GM21423 (cell line): ENCODE measurements around the gene LONP2.
"Not testable (repeated sequence)": the region's sequence is repeated elsewhere in the genome, so short reads cannot be mapped to it uniquely, and the experiment has no call there.

Experiments used
- ATAC-seq: cut with Tn5 transposase; IDR thresholded peaks from one replicate; pipeline ENCODE4 v1.9.1; 2021; ENCODE audit warnings: mild to moderate bottlenecking, moderate library complexity; ENCODE audit not compliant: unreplicated experiment

Gene LONP2

GRCh38 chr16:48384520-48385252 lies 140.6 kb downstream of the LONP2 start:
- ATAC-seq, result peak; percentile 44

GRCh38 chr16:48385253-48386150 lies 141.4 kb downstream of the LONP2 start, which contains the start of gene SIAH1:
Gene SIAH1, minus strand, starts transcription at chr16:48385413. Its CDS starts 22,985 bp downstream, at chr16:48362428.
- peak; percentile 66 for ATAC-seq

- no peak for ATAC-seq
Measured at GRCh38 chr16:48386559-48387312, 142.6 kb downstream of the LONP2 start.

GRCh38 chr16:48392407-48392806 lies 148.3 kb downstream of the LONP2 start:
- ATAC-seq, result no peak

GRCh38 chr16:48393485-48394354 lies 149.6 kb downstream of the LONP2 start:
- no peak for ATAC-seq

GRCh38 chr16:48394355-48394703 lies 150.2 kb downstream of the LONP2 start:
- no peak for ATAC-seq

GRCh38 chr16:48395375-48395774 lies 151.3 kb downstream of the LONP2 start:
- ATAC-seq, result no peak

GRCh38 chr16:48402547-48402946 lies 158.4 kb downstream of the LONP2 start:
- not testable (repeated sequence) for ATAC-seq

GRCh38 chr16:48405153-48405552 lies 161.1 kb downstream of the LONP2 start:
- ATAC-seq, result no peak

GRCh38 chr16:48405907-48406306 lies 161.8 kb downstream of the LONP2 start:
- no peak for ATAC-seq
